HEK293 (cell line): ENCODE measurements around the gene TRPM2.

Experiments used
- CTCF ChIA-PET: fragments of 350-600 bp; formaldehyde crosslinking; extraction: SDS; loops from one replicate; lab custom pipeline; 2021; ENCODE audit warnings: antibody characterized with exemption; lab: Yijun Ruan, JAX
- POLR2A ChIA-PET: fragments of 300-600 bp; formaldehyde crosslinking; extraction: SDS; loops from one replicate; lab custom pipeline; 2020; ENCODE audit warnings: antibody characterized with exemption, inconsistent platforms; lab: Yijun Ruan, JAX
- H3K27ac ChIP-seq: fragments of 200-500 bp; sonication (Bioruptor generic); 2 replicates; pipeline ENCODE4 v1.5.1; 2014; ENCODE audit warnings: low read depth, low read length, control low read depth, inconsistent platforms; ENCODE audit errors: extremely low read depth
- H3K36me3 ChIP-seq, 2 experiments: fragments of 200-500 bp in 1 of 2; sonication (Bioruptor generic) in 1 of 2; 1 replicate in 1 of 2; 2 replicates in 1 of 2; pipeline ENCODE4 v1.5.1; 2014 to 2017; ENCODE audit warnings: inconsistent platforms in 2 of 2, low read length in 2 of 2; ENCODE audit not compliant: control insufficient read depth in 2 of 2, insufficient read depth in 1 of 2
- H3K4me1 ChIP-seq: fragments of 200-500 bp; sonication (Bioruptor generic); 2 replicates; pipeline ENCODE4 v1.5.1; 2014; ENCODE audit warnings: mild to moderate bottlenecking, low read length, inconsistent platforms; ENCODE audit not compliant: control insufficient read depth, insufficient read depth
- H3K4me3 ChIP-seq: 2 replicates; pipeline ENCODE4 v1.5.1; 2011; ENCODE audit warnings: low read depth, mild to moderate bottlenecking, control low read depth, low read length, moderate library complexity
- H3K9me3 ChIP-seq: fragments of 200-500 bp; sonication (Bioruptor generic); 2 replicates; pipeline ENCODE4 v1.5.1; 2014; ENCODE audit warnings: low read depth, low read length, inconsistent platforms; ENCODE audit not compliant: control insufficient read depth, insufficient read depth
- BCL11A ChIP-seq: fragments of 450-650 bp; formaldehyde crosslinking; IDR thresholded peaks from 2 replicates; pipeline ENCODE4 v1.5.1; 2016; ENCODE audit warnings: low read depth, missing biosample characterization, missing genetic modification characterization
- EGR2 ChIP-seq: fragments of 450-650 bp; formaldehyde crosslinking; IDR thresholded peaks from 2 replicates; pipeline ENCODE4 v1.5.1; 2016; ENCODE audit warnings: low read depth, missing biosample characterization, missing genetic modification characterization
- FEZF1 ChIP-seq: fragments of 450-650 bp; formaldehyde crosslinking; IDR thresholded peaks from 2 replicates; pipeline ENCODE4 v1.5.1; 2016; ENCODE audit warnings: missing biosample characterization, missing genetic modification characterization
- GLIS2 ChIP-seq: fragments of 450-650 bp; formaldehyde crosslinking; IDR thresholded peaks from 2 replicates; pipeline ENCODE4 v1.5.1; 2016; ENCODE audit warnings: missing biosample characterization, missing genetic modification characterization
- YY2 ChIP-seq: fragments of 450-650 bp; formaldehyde crosslinking; IDR thresholded peaks from 2 replicates; pipeline ENCODE4 v1.5.1; 2016; ENCODE audit warnings: missing biosample characterization, missing genetic modification characterization
- ZBTB48 ChIP-seq: fragments of 450-650 bp; formaldehyde crosslinking; IDR thresholded peaks from 2 replicates; pipeline ENCODE4 v1.5.1; 2016; ENCODE audit warnings: missing biosample characterization, missing genetic modification characterization
- ZFP3 ChIP-seq: fragments of 450-650 bp; formaldehyde crosslinking; IDR thresholded peaks from 2 replicates; pipeline ENCODE4 v1.5.1; 2016; ENCODE audit warnings: low read depth, missing biosample characterization, missing genetic modification characterization
- ZNF114 ChIP-seq: fragments of 450-650 bp; formaldehyde crosslinking; IDR thresholded peaks from 2 replicates; pipeline ENCODE4 v1.5.0; 2017; ENCODE audit warnings: missing biosample characterization, missing genetic modification characterization
- ZNF211 ChIP-seq: fragments of 450-650 bp; formaldehyde crosslinking; IDR thresholded peaks from 2 replicates; pipeline ENCODE4 v1.5.1; 2016; ENCODE audit warnings: low read depth, missing biosample characterization, missing genetic modification characterization
- ZNF223 ChIP-seq: fragments of 450-650 bp; formaldehyde crosslinking; IDR thresholded peaks from 2 replicates; pipeline ENCODE4 v1.5.1; 2016; ENCODE audit warnings: missing biosample characterization, missing genetic modification characterization
- ZNF239 ChIP-seq: fragments of 450-650 bp; formaldehyde crosslinking; IDR thresholded peaks from 2 replicates; pipeline ENCODE4 v1.5.1; 2016; ENCODE audit warnings: missing biosample characterization, missing genetic modification characterization
- ZNF248 ChIP-seq: fragments of 450-650 bp; formaldehyde crosslinking; IDR thresholded peaks from 2 replicates; pipeline ENCODE4 v1.5.1; 2017; ENCODE audit warnings: missing biosample characterization, missing genetic modification characterization
- ZNF292 ChIP-seq: fragments of 450-650 bp; formaldehyde crosslinking; IDR thresholded peaks from 2 replicates; pipeline ENCODE4 v1.5.1; 2016; ENCODE audit warnings: low read depth, missing biosample characterization, missing genetic modification characterization, borderline replicate concordance
- ZNF354C ChIP-seq: fragments of 450-650 bp; formaldehyde crosslinking; IDR thresholded peaks from 2 replicates; pipeline ENCODE4 v1.5.1; 2016; ENCODE audit warnings: missing biosample characterization, missing genetic modification characterization, low read depth, borderline replicate concordance
- ZNF549 ChIP-seq: fragments of 450-650 bp; IDR thresholded peaks from 2 replicates; pipeline ENCODE4 v1.5.1; 2018; ENCODE audit warnings: missing biosample characterization, missing genetic modification characterization, mild to moderate bottlenecking, inconsistent platforms, moderate library complexity
- ZNF571 ChIP-seq: fragments of 450-650 bp; formaldehyde crosslinking; IDR thresholded peaks from 2 replicates; pipeline ENCODE4 v1.5.0; 2017; ENCODE audit warnings: missing biosample characterization, missing genetic modification characterization
- ZXDB ChIP-seq: fragments of 450-650 bp; formaldehyde crosslinking; IDR thresholded peaks from 2 replicates; pipeline ENCODE4 v1.5.1; 2016; ENCODE audit warnings: missing biosample characterization, missing genetic modification characterization
- TF ChIP-seq, protein P1 (sequence below): fragments of 450-650 bp; formaldehyde crosslinking; IDR thresholded peaks from 2 replicates; pipeline ENCODE4 v1.5.1; 2016; ENCODE audit warnings: missing biosample characterization, missing genetic modification characterization
- TF ChIP-seq, protein P2 (sequence below): fragments of 450-650 bp; IDR thresholded peaks from 2 replicates; pipeline ENCODE4 v1.5.1; 2018; ENCODE audit warnings: missing biosample characterization, mild to moderate bottlenecking, missing genetic modification characterization
- TF ChIP-seq, protein P3 (sequence below): fragments of 450-650 bp; formaldehyde crosslinking; IDR thresholded peaks from 2 replicates; pipeline ENCODE4 v1.5.1; 2017; ENCODE audit warnings: missing biosample characterization, mild to moderate bottlenecking, missing genetic modification characterization, moderate library complexity
- TF ChIP-seq, protein P4 (sequence below): fragments of 450-650 bp; formaldehyde crosslinking; IDR thresholded peaks from 2 replicates; pipeline ENCODE4 v1.5.1; 2016; ENCODE audit warnings: missing biosample characterization, missing genetic modification characterization
- TF ChIP-seq, protein P5 (sequence below): fragments of 450-650 bp; formaldehyde crosslinking; IDR thresholded peaks from 2 replicates; pipeline ENCODE4 v1.5.1; 2016; ENCODE audit warnings: missing biosample characterization, missing genetic modification characterization

TRPM2 gene

DNA sequence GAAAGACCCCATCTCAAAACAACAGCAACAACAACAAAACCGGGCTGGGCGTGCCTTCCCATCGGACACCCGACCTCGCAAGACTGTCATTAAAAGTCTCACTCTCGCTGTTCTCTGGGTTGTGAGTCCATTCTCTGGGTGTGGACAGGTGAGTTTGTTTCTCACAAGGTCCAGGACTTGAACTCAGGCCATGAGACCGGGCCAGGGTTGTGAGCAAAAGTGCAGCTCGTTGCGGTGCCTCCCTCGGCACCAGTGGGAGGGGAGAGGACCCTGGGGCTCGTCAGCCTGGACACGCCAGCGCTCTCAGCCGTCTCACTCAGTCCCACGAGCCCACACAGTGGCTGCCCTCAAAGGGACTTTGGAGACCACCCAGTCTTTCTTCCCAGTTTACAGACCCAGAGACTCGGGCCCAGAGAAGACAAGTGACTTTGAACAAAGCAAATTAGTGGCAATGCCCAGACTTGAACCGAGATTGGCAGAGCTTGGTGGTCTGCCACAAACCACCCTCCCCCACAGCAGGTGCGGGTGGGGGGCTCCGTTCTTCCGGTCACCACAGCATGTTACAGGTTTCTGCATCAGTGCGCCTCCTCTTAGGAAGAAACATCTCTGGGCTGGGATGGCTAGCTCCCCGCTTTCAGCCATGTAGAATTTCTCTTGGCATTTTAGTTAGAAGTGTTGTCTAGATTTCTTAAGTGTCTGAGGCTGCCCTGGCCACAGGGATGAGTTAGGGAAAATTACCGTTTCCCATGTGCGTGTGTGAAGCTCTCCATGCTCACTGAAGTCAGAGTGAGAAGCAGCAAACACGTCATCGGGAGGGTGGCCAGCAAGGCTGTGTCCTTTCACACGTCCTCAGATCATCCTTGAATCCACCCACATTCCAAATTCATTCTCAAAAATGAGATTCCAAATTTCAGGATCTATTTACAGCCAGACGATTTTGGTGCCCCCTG, 130.1 kb downstream of the TRPM2 start:
- Histone ChIP-seq H3K4me3 (no peak overlapping the region), H3K27ac (no peak overlapping the region), H3K4me1 (no peaks in the 10 kb centered on the region), H3K9me3 (no peaks in the 10 kb centered on the region), H3K36me3 (no peaks in the 10 kb centered on the region)
- ChIA-PET CTCF (interaction anchor here (0.8 to 1.6 kb wide), 5 partner anchors 11 to 279 kb away, joined by 3 to 7 read pairs (median 3); no protein-coding TSS in a partner anchor), POLR2A (no interaction called here)
- TF ChIP-seq, protein P1, sequence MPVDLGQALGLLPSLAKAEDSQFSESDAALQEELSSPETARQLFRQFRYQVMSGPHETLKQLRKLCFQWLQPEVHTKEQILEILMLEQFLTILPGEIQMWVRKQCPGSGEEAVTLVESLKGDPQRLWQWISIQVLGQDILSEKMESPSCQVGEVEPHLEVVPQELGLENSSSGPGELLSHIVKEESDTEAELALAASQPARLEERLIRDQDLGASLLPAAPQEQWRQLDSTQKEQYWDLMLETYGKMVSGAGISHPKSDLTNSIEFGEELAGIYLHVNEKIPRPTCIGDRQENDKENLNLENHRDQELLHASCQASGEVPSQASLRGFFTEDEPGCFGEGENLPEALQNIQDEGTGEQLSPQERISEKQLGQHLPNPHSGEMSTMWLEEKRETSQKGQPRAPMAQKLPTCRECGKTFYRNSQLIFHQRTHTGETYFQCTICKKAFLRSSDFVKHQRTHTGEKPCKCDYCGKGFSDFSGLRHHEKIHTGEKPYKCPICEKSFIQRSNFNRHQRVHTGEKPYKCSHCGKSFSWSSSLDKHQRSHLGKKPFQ (tag by site-specific recombination) = no peak
- TF ChIP-seq GLIS2 (tag by site-specific recombination) (no peak), ZNF211 (tag by site-specific recombination) (no peak), ZNF248 (tag by site-specific recombination) (no peak), ZNF114 (tag by site-specific recombination) (no peak), ZNF292 (no peak)
- TF ChIP-seq, protein P2, sequence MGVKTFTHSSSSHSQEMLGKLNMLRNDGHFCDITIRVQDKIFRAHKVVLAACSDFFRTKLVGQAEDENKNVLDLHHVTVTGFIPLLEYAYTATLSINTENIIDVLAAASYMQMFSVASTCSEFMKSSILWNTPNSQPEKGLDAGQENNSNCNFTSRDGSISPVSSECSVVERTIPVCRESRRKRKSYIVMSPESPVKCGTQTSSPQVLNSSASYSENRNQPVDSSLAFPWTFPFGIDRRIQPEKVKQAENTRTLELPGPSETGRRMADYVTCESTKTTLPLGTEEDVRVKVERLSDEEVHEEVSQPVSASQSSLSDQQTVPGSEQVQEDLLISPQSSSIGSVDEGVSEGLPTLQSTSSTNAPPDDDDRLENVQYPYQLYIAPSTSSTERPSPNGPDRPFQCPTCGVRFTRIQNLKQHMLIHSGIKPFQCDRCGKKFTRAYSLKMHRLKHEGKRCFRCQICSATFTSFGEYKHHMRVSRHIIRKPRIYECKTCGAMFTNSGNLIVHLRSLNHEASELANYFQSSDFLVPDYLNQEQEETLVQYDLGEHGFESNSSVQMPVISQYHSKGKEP (tag by site-specific recombination) = no peak
- TF ChIP-seq, protein P3, sequence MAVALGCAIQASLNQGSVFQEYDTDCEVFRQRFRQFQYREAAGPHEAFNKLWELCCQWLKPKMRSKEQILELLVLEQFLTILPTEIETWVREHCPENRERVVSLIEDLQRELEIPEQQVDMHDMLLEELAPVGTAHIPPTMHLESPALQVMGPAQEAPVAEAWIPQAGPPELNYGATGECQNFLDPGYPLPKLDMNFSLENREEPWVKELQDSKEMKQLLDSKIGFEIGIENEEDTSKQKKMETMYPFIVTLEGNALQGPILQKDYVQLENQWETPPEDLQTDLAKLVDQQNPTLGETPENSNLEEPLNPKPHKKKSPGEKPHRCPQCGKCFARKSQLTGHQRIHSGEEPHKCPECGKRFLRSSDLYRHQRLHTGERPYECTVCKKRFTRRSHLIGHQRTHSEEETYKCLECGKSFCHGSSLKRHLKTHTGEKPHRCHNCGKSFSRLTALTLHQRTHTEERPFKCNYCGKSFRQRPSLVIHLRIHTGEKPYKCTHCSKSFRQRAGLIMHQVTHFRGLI (tag by site-specific recombination) = no peak
- TF ChIP-seq, protein P4, sequence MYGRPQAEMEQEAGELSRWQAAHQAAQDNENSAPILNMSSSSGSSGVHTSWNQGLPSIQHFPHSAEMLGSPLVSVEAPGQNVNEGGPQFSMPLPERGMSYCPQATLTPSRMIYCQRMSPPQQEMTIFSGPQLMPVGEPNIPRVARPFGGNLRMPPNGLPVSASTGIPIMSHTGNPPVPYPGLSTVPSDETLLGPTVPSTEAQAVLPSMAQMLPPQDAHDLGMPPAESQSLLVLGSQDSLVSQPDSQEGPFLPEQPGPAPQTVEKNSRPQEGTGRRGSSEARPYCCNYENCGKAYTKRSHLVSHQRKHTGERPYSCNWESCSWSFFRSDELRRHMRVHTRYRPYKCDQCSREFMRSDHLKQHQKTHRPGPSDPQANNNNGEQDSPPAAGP (tag by site-specific recombination) = no peak
- TF ChIP-seq, all 188 proteins: peak for 0

DNA sequence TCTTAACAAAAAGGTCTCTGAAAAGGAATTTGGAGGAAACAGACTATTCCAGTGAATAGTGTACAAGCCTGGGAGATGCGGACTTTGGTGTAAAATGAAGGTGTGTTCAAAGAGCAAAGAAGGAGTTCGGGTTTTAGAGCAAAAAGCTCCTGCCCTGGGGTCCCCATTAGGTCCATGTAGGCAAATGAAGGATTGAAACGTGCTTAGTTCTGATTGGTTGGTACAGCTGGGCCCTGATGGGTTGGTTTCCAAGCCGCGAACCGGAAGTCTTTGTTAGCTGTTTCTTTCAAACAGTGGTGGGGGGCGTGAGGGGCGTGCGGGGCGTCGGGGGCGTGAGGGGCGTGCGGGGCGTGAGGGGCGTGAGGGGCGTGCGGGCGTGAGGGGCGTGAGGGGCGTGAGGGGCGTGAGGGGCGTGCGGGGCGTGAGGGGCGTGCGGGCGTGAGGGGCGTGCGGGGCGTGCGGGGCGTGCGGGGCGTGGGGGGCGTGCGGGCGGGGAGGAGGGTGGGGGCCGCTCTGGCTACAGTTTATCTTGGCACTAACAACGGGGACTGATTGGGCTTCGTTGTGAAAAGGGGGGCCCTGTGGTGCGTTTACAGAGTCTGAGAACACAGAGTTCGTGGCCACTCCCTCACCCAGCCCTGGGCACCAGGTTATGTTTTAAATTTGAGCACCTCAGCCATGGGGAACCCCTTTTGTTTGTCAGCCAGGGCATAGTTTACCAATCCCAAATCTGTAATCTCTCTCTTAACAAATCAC, 131.3 kb downstream of the TRPM2 start:
- H3K4me3 ChIP-seq = no peak overlapping the region
- TF ChIP-seq ZNF354C (tag by site-specific recombination) (no peak), BCL11A (tag by site-specific recombination) (no peak), ZNF223 (no peak), ZNF571 (tag by site-specific recombination) (no peak), EGR2 (no peak), ZBTB48 (tag by site-specific recombination) (no peak), ZXDB (no peak), ZFP3 (no peak), ZNF239 (tag by site-specific recombination) (no peak), YY2 (no peak), ZNF248 (tag by site-specific recombination) (no peak), FEZF1 (tag by site-specific recombination) (no peak), ZNF549 (tag by site-specific recombination) (no peak)
- TF ChIP-seq, protein P5, sequence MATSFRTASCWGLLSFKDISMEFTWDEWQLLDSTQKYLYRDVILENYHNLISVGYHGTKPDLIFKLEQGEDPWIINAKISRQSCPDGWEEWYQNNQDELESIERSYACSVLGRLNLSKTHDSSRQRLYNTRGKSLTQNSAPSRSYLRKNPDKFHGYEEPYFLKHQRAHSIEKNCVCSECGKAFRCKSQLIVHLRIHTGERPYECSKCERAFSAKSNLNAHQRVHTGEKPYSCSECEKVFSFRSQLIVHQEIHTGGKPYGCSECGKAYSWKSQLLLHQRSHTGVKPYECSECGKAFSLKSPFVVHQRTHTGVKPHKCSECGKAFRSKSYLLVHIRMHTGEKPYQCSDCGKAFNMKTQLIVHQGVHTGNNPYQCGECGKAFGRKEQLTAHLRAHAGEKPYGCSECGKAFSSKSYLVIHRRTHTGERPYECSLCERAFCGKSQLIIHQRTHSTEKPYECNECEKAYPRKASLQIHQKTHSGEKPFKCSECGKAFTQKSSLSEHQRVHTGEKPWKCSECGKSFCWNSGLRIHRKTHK (tag by site-specific recombination) = no peak

More for the DNA sequence above, 131.3 kb downstream of the TRPM2 start:
- Histone ChIP-seq H3K4me1 (no peaks in the 10 kb centered on the region), H3K36me3 (no peaks in the 10 kb centered on the region), H3K9me3 (no peaks in the 10 kb centered on the region), H3K27ac (no peak overlapping the region)
- ChIA-PET CTCF (interaction anchor here (0.6 to 1.0 kb wide), 3 partner anchors 12 to 576 kb away, joined by 3 to 7 read pairs (median 3); no protein-coding TSS in a partner anchor), POLR2A (no interaction called here)
